ENCODE data around the gene TMED7. TPM values are rescaled to one million over a fixed set of nuclear protein-coding genes. Genes with fewer than 3 reads are reported as not detected.

TMED7 gene
- total and polyA plus RNA-seq, 2 of the 13 experiments (the other 11 are each of a cell fraction or from before 2014, with no cell fraction given), result 58.0 to 113 TPM

DNA sequence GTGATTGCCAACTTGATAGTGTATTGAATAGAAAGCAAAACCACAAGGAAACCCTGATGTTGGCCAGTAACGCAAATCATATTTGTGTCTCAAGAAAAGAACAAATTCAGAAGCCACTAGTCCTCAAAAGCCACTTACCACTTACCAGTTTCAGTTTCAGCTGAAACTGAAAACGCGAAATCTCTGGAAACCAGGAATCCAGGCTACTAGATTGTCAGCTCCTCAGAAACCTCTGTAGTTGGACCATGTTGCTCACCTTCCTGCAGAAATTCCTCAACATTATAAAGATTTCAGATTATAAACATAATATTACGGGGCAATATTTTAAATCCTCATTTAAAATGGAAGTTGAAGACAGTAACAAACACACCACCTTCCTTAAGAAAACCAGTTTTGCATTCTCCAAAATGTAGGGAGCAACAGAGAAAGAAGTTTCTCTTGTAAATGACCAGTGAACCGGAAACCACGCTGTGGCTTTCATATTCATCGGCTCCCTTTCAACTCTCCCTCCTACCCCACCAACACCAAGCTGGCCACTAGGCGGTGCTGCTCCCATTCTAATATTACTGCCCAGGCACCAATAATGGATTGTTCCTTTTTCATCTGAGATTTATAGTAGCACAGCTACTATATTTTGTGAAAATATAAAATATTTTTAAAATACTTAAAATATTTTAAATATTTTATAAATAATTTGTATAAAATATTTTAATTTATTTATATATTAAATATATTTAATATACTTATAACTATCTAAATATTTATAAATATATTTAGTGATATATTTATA is 8.7 kb upstream of the TMED7 start (continued):
- TF ChIP-seq ATAD3A (CRISPR knock-in tag; IDR thresholded peaks at IDR 0.05) (no peak), ZBTB8A (CRISPR knock-in tag; IDR thresholded peaks at IDR 0.05; ENCODE audit: borderline replicate concordance, low read depth) (no peak), ZNF441 (CRISPR knock-in tag; IDR thresholded peaks at IDR 0.05; ENCODE audit: borderline replicate concordance) (no peak), RXRB (CRISPR knock-in tag; IDR thresholded peaks at IDR 0.05; ENCODE audit: borderline replicate concordance) (no peak), GPN1 (CRISPR knock-in tag; IDR thresholded peaks at IDR 0.05; ENCODE audit: borderline replicate concordance) (no peak), BORCS8-MEF2B (CRISPR knock-in tag; IDR thresholded peaks at IDR 0.05) (no peak), SOX13 (IDR thresholded peaks at IDR 0.05) (no peak), SOX13 (CRISPR knock-in tag; conservative IDR thresholded peaks at IDR 0.05 in 1 of 2, IDR thresholded peaks at IDR 0.05 in 1 of 2) (no peak), YEATS2 (CRISPR knock-in tag; IDR thresholded peaks at IDR 0.05; ENCODE audit: borderline replicate concordance) (peak; percentile 32; the same call in 1 of the 2 replicates), BCL6 (CRISPR knock-in tag; IDR thresholded peaks at IDR 0.05) (0 out of 2 replicates have a peak, but pooled peaks have one; percentile 12), CCDC6 (CRISPR knock-in tag; IDR thresholded peaks at IDR 0.05) (no peak), SIX1 (CRISPR knock-in tag; IDR thresholded peaks at IDR 0.05; ENCODE audit: borderline replicate concordance) (0 out of 2 replicates have a peak, but pooled peaks have one; percentile 11), SMC3 (IDR thresholded peaks at IDR 0.05; ENCODE audit: low read length) (peak; percentile 95), HOXA9 (CRISPR knock-in tag; IDR thresholded peaks at IDR 0.05; ENCODE audit: borderline replicate concordance) (no peak), POLR2G (IDR thresholded peaks at IDR 0.05; ENCODE audit: low read depth, low read length) (0 out of 2 replicates have a peak, but pooled peaks have one; percentile 43), GATAD2A (CRISPR knock-in tag; IDR thresholded peaks at IDR 0.05) (peak; percentile 40; the same call in 1 of the 2 replicates), GATA4 (IDR thresholded peaks at IDR 0.05; ENCODE audit: borderline replicate concordance, low read depth) (no peak), BRCA1 (CRISPR knock-in tag; IDR thresholded peaks at IDR 0.05) (no peak), MTF2 (CRISPR knock-in tag; IDR thresholded peaks at IDR 0.05; ENCODE audit: borderline replicate concordance) (no peak), MAZ (IDR thresholded peaks at IDR 0.05; ENCODE audit: borderline replicate concordance, low read depth, low read length) (peak; percentile 68; the same call in 1 of the 2 replicates), MAZ (CRISPR knock-in tag; IDR thresholded peaks at IDR 0.05; ENCODE audit: low read depth) (no peak), MATR3 (CRISPR knock-in tag; IDR thresholded peaks at IDR 0.05) (no peak), ZNF563 (CRISPR knock-in tag; IDR thresholded peaks at IDR 0.05) (no peak), FOXA1 (IDR thresholded peaks at IDR 0.05) (no peak), FOXA1 (CRISPR knock-in tag; IDR thresholded peaks at IDR 0.05) (no peak)
- TF ChIP-seq, protein P1, sequence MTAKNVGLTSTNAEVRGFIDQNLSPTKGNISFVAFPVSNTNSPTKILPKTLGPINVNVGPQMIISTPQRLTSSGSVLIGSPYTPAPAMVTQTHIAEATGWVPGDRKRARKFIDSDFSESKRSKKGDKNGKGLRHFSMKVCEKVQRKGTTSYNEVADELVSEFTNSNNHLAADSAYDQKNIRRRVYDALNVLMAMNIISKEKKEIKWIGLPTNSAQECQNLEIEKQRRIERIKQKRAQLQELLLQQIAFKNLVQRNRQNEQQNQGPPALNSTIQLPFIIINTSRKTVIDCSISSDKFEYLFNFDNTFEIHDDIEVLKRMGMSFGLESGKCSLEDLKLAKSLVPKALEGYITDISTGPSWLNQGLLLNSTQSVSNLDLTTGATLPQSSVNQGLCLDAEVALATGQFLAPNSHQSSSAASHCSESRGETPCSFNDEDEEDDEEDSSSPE (CRISPR knock-in tag; IDR thresholded peaks at IDR 0.05), result peak; percentile 13; the same call in 1 of the 2 replicates
- TF ChIP-seq, protein P2, sequence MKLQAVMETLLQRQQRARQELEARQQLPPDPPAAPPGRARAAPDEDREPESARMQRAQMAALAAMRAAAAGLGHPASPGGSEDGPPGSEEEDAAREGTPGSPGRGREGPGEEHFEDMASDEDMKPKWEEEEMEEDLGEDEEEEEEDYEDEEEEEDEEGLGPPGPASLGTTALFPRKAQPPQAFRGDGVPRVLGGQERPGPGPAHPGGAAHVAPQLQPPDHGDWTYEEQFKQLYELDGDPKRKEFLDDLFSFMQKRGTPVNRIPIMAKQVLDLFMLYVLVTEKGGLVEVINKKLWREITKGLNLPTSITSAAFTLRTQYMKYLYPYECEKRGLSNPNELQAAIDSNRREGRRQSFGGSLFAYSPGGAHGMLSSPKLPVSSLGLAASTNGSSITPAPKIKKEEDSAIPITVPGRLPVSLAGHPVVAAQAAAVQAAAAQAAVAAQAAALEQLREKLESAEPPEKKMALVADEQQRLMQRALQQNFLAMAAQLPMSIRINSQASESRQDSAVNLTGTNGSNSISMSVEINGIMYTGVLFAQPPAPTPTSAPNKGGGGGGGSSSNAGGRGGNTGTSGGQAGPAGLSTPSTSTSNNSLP (IDR thresholded peaks at IDR 0.05; ENCODE audit: low read depth, low read length), result peak; percentile 87
- TF ChIP-seq, protein P3, sequence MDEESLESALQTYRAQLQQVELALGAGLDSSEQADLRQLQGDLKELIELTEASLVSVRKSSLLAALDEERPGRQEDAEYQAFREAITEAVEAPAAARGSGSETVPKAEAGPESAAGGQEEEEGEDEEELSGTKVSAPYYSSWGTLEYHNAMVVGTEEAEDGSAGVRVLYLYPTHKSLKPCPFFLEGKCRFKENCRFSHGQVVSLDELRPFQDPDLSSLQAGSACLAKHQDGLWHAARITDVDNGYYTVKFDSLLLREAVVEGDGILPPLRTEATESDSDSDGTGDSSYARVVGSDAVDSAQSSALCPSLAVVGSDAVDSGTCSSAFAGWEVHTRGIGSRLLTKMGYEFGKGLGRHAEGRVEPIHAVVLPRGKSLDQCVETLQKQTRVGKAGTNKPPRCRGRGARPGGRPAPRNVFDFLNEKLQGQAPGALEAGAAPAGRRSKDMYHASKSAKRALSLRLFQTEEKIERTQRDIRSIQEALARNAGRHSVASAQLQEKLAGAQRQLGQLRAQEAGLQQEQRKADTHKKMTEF (CRISPR knock-in tag; IDR thresholded peaks at IDR 0.05), result 0 out of 2 replicates have a peak, but pooled peaks have one; percentile 32

Data from HepG2 (cell line).